Natural killer cell (primary cell): ENCODE results near the gene SULT4A1. TPM values are rescaled to one million over a fixed set of nuclear protein-coding genes. Genes with fewer than 3 reads are reported as not detected.

Source experiments
- ATAC-seq, 3 donors: fragments of 150-1000 bp in 2 of 3; fragments of 200-7000 bp in 1 of 3; cut with Tn5 transposase; 1 replicate in 1 of 3; 2 replicates in 2 of 3; pipeline ENCODE4 v1.10.0; 2021; ENCODE audit warnings: mild to moderate bottlenecking in 2 of 3, moderate library complexity in 2 of 3
- DNase-seq, 2 donors: peaks; one replicate each; pipeline versions ENCODE4 v3.0.0 to v3.0.0-alpha.2; 2013 to 2021; ENCODE audit warnings: mixed read lengths in 1 of 2
- H3K27ac ChIP-seq: one replicate; pipeline ENCODE4 v1.5.1; 2013; ENCODE audit warnings: mild to moderate bottlenecking, low read length
- H3K27me3 ChIP-seq: one replicate; pipeline ENCODE4 v1.6.1; 2013; ENCODE audit warnings: low read length; ENCODE audit not compliant: control insufficient read depth, insufficient read depth
- H3K36me3 ChIP-seq: one replicate; pipeline ENCODE4 v1.6.1; 2013; ENCODE audit warnings: low read length; ENCODE audit not compliant: control insufficient read depth, insufficient read depth
- H3K4me1 ChIP-seq: one replicate; pipeline ENCODE4 v1.6.1; 2013; ENCODE audit warnings: low read length; ENCODE audit not compliant: control insufficient read depth, insufficient read depth
- H3K4me3 ChIP-seq: one replicate; pipeline ENCODE4 v1.5.1; 2013; ENCODE audit warnings: low read length
- H3K9me3 ChIP-seq: one replicate; pipeline ENCODE4 v1.6.1; 2013; ENCODE audit warnings: low read length; ENCODE audit not compliant: control insufficient read depth, insufficient read depth
- H3K27ac Mint-ChIP-seq, 2 donors: one replicate each; pipeline ENCODE4 v1.8.0; 2022; ENCODE audit warnings: mild to moderate bottlenecking in 2 of 2, mixed read lengths in 2 of 2, moderate library complexity in 1 of 2
- H3K27me3 Mint-ChIP-seq, 2 donors: one replicate each; pipeline ENCODE4 v1.8.0; 2022; ENCODE audit warnings: low read depth in 2 of 2, mixed read lengths in 2 of 2
- H3K36me3 Mint-ChIP-seq: one replicate; pipeline ENCODE4 v1.8.0; 2022; ENCODE audit warnings: mixed read lengths
- H3K4me1 Mint-ChIP-seq, 2 donors: one replicate each; pipeline ENCODE4 v1.8.0; 2022; ENCODE audit warnings: mixed read lengths in 2 of 2
- H3K4me3 Mint-ChIP-seq: one replicate; pipeline ENCODE4 v1.8.0; 2022; ENCODE audit warnings: mild to moderate bottlenecking, moderate library complexity, mixed read lengths
- H3K9me3 Mint-ChIP-seq, 2 donors: one replicate each; pipeline ENCODE4 v1.8.0; 2022; ENCODE audit warnings: mixed read lengths in 2 of 2
- WGBS: methylation state at CpG from one replicate; pipeline ENCODE4 v1.1.7; 2013; ENCODE audit warnings: missing lambda C conversion rate; ENCODE audit not compliant: insufficient coverage; 5-methylcytosine and 5-hydroxymethylcytosine counted together
- intact Hi-C: fragments of 100-400 bp; cut with micrococcal nuclease; formaldehyde crosslinking; loops from one replicate; pipeline ENCODE4 v1.14.2; 2022
- total RNA-seq, 4 donors: library from RNA; stranded (reverse); fragments of 120-200 nt in 1 of 4; gene quantifications; one replicate each; pipeline versions ENCODE4 v1.2.3 to v1.2.4, GENCODE V29; 2013 to 2022
- TF ChIP-seq, protein P1 (sequence below): fragments of 200-600 bp; IDR thresholded peaks from one replicate; pipeline ENCODE4 v1.8.0; 2022; ENCODE audit warnings: antibody characterized with exemption

SULT4A1 gene
- total RNA-seq, 3 donors from 2014 or later (not counting 1 experiment from before 2014, with no cell fraction given) = not detected

DNA sequence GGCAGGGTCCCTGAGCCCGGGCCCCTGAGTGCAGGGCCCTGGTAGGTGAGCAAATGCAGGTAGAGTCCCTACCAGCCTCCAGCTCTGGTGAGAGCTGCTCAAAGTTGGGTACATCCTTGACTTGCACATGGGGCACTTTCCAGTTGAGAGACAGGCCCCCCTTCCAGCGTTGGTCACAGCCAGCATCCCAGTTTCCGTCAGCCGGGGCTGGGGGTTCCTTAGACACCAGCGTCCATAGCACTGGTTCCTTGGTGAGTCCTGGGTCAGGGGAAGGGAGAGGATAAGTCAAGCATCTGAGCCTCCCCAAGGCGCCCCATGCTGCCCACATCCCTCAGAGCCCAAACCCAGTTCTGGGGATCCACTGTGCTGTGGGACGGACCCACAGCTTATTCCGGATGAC lies 23.9 kb upstream of the SULT4A1 start:
- Histone ChIP-seq H3K4me1 (peaks cover 13% of the 10 kb centered on the region), H3K9me3 (no peaks in the 10 kb centered on the region), H3K36me3 (no peaks in the 10 kb centered on the region), H3K27ac (no peak overlapping the region), H3K27me3 (peaks cover 3% of the 10 kb centered on the region), H3K4me3 (no peak overlapping the region)
- Mint-ChIP-seq H3K9me3 (peaks cover 0 to 2% of the 10 kb centered on the region in 2 donors), H3K4me1 (peaks cover 12 to 26% of the 10 kb centered on the region in 2 donors), H3K4me3 (no peak overlapping the region), H3K36me3 (no peaks in the 10 kb centered on the region), H3K27me3 (peaks cover 20 to 22% of the 10 kb centered on the region in 2 donors), H3K27ac (no peak overlapping the region)
- 68% methylated on average over 8 of the region's 8 CpGs for WGBS
- intact Hi-C loops = no loop called here
- ATAC-seq (no peak), DNase-seq (no peak)
- TF ChIP-seq, protein P1, sequence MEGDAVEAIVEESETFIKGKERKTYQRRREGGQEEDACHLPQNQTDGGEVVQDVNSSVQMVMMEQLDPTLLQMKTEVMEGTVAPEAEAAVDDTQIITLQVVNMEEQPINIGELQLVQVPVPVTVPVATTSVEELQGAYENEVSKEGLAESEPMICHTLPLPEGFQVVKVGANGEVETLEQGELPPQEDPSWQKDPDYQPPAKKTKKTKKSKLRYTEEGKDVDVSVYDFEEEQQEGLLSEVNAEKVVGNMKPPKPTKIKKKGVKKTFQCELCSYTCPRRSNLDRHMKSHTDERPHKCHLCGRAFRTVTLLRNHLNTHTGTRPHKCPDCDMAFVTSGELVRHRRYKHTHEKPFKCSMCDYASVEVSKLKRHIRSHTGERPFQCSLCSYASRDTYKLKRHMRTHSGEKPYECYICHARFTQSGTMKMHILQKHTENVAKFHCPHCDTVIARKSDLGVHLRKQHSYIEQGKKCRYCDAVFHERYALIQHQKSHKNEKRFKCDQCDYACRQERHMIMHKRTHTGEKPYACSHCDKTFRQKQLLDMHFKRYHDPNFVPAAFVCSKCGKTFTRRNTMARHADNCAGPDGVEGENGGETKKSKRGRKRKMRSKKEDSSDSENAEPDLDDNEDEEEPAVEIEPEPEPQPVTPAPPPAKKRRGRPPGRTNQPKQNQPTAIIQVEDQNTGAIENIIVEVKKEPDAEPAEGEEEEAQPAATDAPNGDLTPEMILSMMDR = no peak

DNA sequence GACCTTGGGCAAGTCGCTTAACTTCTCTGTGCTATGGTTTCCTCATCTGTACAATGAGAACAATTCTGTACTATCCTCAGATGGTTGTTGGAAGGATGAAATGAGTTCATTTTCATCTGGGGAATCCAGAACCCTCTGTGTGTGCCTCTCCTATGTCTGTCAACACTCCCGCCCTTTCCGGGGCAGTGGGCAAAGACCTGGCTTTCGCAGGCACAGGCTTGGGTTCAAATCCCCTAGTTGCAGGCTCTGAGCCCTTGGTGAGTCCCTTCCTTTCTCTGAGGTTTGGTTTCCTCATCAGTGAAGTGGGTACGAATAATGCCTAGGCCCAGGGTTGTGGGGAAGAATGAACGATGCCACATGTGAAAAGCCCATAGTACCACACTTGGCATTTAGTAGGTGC lies 23.5 kb upstream of the SULT4A1 start:
- intact Hi-C loops = no loop called here
- peaks cover 0 to 2% of the 10 kb centered on the region in 2 donors for H3K9me3 Mint-ChIP-seq
- Histone ChIP-seq H3K27me3 (peaks cover 3% of the 10 kb centered on the region), H3K27ac (no peak overlapping the region), H3K4me1 (peaks cover 13% of the 10 kb centered on the region), H3K9me3 (no peaks in the 10 kb centered on the region), H3K4me3 (no peak overlapping the region), H3K36me3 (no peaks in the 10 kb centered on the region)
- DNase-seq (no peak), ATAC-seq (no peak)
- no peaks in the 10 kb centered on the region for H3K36me3 Mint-ChIP-seq
- peaks cover 20 to 22% of the 10 kb centered on the region in 2 donors for H3K27me3 Mint-ChIP-seq
- WGBS = 87% methylated on average over 6 of the region's 6 CpGs
- TF ChIP-seq, protein P1 = no peak
- no peak overlapping the region for H3K27ac Mint-ChIP-seq
- H3K4me1 Mint-ChIP-seq = peaks cover 12 to 26% of the 10 kb centered on the region in 2 donors
- no peak overlapping the region for H3K4me3 Mint-ChIP-seq

DNA sequence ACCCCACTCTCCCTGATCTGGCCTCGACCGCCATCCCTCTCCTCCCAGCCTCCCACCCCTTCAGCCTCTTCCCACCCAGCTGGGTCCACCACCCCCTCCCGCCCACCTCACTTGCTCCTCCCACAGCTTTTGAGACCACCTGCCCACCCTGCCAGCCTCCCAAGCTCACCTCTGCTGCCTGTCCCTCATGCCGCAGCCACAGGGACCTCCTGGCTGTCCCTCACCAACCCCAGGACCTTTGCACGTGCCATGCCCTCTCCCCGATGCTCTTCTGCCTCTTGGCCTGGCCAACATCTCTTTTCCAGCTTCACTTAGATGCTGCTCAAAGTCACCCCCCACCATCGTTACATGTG lies 23.0 kb upstream of the SULT4A1 start:
- 62% methylated on average over 7 of the region's 7 CpGs for WGBS
- intact Hi-C loops = no loop called here

More for the DNA sequence above, 23.0 kb upstream of the SULT4A1 start:
- Histone ChIP-seq H3K9me3 (no peaks in the 10 kb centered on the region), H3K36me3 (no peaks in the 10 kb centered on the region), H3K27me3 (no peaks in the 10 kb centered on the region), H3K4me1 (peaks cover 13% of the 10 kb centered on the region), H3K4me3 (no peak overlapping the region), H3K27ac (no peak overlapping the region)
- H3K36me3 Mint-ChIP-seq = no peaks in the 10 kb centered on the region
- H3K4me1 Mint-ChIP-seq = peaks cover 12 to 26% of the 10 kb centered on the region in 2 donors
- TF ChIP-seq, protein P1 = no peak
- H3K4me3 Mint-ChIP-seq = no peak overlapping the region
- ATAC-seq (no peak), DNase-seq (no peak)
- no peak overlapping the region for H3K27ac Mint-ChIP-seq
- peaks cover 20 to 22% of the 10 kb centered on the region in 2 donors for H3K27me3 Mint-ChIP-seq
- peaks cover 0 to 2% of the 10 kb centered on the region in 2 donors for H3K9me3 Mint-ChIP-seq
